A549 (cell line): ENCODE results near the gene AGTPBP1. TPM values are rescaled to one million over a fixed set of nuclear protein-coding genes. Genes with fewer than 3 reads are reported as not detected.

Experiments used
- ATAC-seq, 2 experiments: fragments of 200-7000 bp in 1 of 2; fragments of >200 bp in 1 of 2; cut with Nextera tagmentation in 1 of 2; cut with Tn5 transposase in 1 of 2; 3 replicates each; pipeline versions ENCODE4 v1.8.0 to v1.9.1; 2018 to 2020; ENCODE audit warnings: mild to moderate bottlenecking in 1 of 2, moderate library complexity in 1 of 2
- CTCF ChIA-PET: fragments of 300-600 bp; sonication (Branson Sonifier 250); formaldehyde crosslinking; extraction: SDS; loops from one replicate; lab custom pipeline; 2021; ENCODE audit warnings: antibody characterized with exemption, inconsistent platforms; lab: Yijun Ruan, JAX
- POLR2A ChIA-PET: fragments of 350-600 bp; formaldehyde crosslinking; extraction: SDS; loops from one replicate; lab custom pipeline; 2021; ENCODE audit warnings: antibody characterized with exemption, inconsistent platforms; lab: Yijun Ruan, JAX
- DNase-seq, 2 experiments: peaks; one replicate each; pipeline versions ENCODE4 v3.0.0 to v3.0.0-alpha.2; 2011 to 2016; ENCODE audit warnings: low read depth in 1 of 2, low spot score in 1 of 2
- FAIRE-seq: peaks from 2 replicates; lab custom pipeline; 2011; peaks lifted over from hg19 to GRCh38; lab: Jason Lieb, UNC
- H3K27ac ChIP-seq, 2 experiments: fragments of >200 bp; sonication (Bioruptor Twin); formaldehyde crosslinking; 3 replicates each; pipeline ENCODE4 v1.5.1; 2016 to 2017
- H3K4me1 ChIP-seq: fragments of >200 bp; sonication (Bioruptor Twin); formaldehyde crosslinking; 3 replicates; pipeline ENCODE4 v1.6.1; 2016
- H3K4me2 ChIP-seq: fragments of >200 bp; sonication (Bioruptor Twin); formaldehyde crosslinking; 3 replicates; pipeline ENCODE4 v1.6.1; 2016
- H3K4me3 ChIP-seq: fragments of >200 bp; sonication (Bioruptor Twin); formaldehyde crosslinking; 3 replicates; pipeline ENCODE4 v1.5.1; 2016
- H3K9me3 ChIP-seq: fragments of >200 bp; sonication (Bioruptor Twin); formaldehyde crosslinking; 3 replicates; pipeline ENCODE4 v1.6.1; 2016
- CEBPB ChIP-seq, 2 experiments: fragments of >200 bp in 1 of 2; sonication (Bioruptor Twin) in 1 of 2; formaldehyde crosslinking in 1 of 2; IDR thresholded peaks; 2 replicates each; pipeline ENCODE4 v1.6.1; 2012 to 2016
- CHD2 ChIP-seq: fragments of 150-350 bp; IDR thresholded peaks from 2 replicates; pipeline ENCODE4 v1.6.1; 2014; ENCODE audit warnings: low read length; ENCODE audit not compliant: partially characterized antibody
- CHD4 ChIP-seq: fragments of 200-600 bp; sonication (generic); IDR thresholded peaks from 2 replicates; pipeline ENCODE4 v1.6.1; 2016; ENCODE audit warnings: antibody characterized with exemption, mild to moderate bottlenecking, borderline replicate concordance
- E2F6 ChIP-seq: IDR thresholded peaks from 2 replicates; pipeline ENCODE4 v1.6.1; 2012; ENCODE audit warnings: low read depth, borderline replicate concordance
- EHMT2 ChIP-seq: fragments of 200-600 bp; sonication (generic); IDR thresholded peaks from 2 replicates; pipeline ENCODE4 v1.6.1; 2016; ENCODE audit warnings: antibody characterized with exemption, low read depth, mild to moderate bottlenecking, moderate library complexity
- HES2 ChIP-seq: fragments of >200 bp; sonication (Bioruptor Twin); formaldehyde crosslinking; IDR thresholded peaks from 2 replicates; pipeline ENCODE4 v1.6.1; 2016
- HEYL ChIP-seq: fragments of 250-450 bp; sonication (Bioruptor Pico); IDR thresholded peaks from 2 replicates; pipeline ENCODE4 v1.8.0; 2021; ENCODE audit warnings: mild to moderate bottlenecking, moderate library complexity
- HOXB13 ChIP-seq: fragments of 250-450 bp; sonication (Bioruptor Pico); IDR thresholded peaks from 2 replicates; pipeline ENCODE4 v1.5.0; 2020; ENCODE audit warnings: low read depth, mild to moderate bottlenecking, moderate library complexity
- HOXB5 ChIP-seq: fragments of 250-450 bp; sonication (Bioruptor Pico); IDR thresholded peaks from 2 replicates; pipeline ENCODE4 v1.5.0; 2020; ENCODE audit warnings: mild to moderate bottlenecking, moderate library complexity
- MAFK ChIP-seq: fragments of 450-650 bp; IDR thresholded peaks from 2 replicates; pipeline ENCODE4 v1.6.1; 2014; ENCODE audit not compliant: partially characterized antibody
- NFE2L2 ChIP-seq: fragments of 150-350 bp; conservative IDR thresholded peaks from 2 replicates; pipeline ENCODE4 v1.6.1; 2014; ENCODE audit warnings: low read length
- PHF8 ChIP-seq: fragments of 200-600 bp; sonication (generic); IDR thresholded peaks from 2 replicates; pipeline ENCODE4 v1.6.1; 2016; ENCODE audit warnings: low read depth, mild to moderate bottlenecking, antibody characterized with exemption, moderate library complexity, borderline replicate concordance
- POLR2A ChIP-seq: IDR thresholded peaks from 2 replicates; pipeline ENCODE4 v1.6.1; 2012; ENCODE audit warnings: mild to moderate bottlenecking, low read length
- RFX5 ChIP-seq: fragments of 450-650 bp; IDR thresholded peaks from 2 replicates; pipeline ENCODE4 v1.7.1; 2014; ENCODE audit warnings: antibody characterized with exemption, mild to moderate bottlenecking, moderate library complexity
- TFCP2L1 ChIP-seq: fragments of 250-450 bp; sonication (Bioruptor Pico); IDR thresholded peaks from 2 replicates; pipeline ENCODE4 v1.5.0; 2021; ENCODE audit warnings: mild to moderate bottlenecking
- ZC3H11A ChIP-seq: fragments of 450-650 bp; IDR thresholded peaks from 2 replicates; pipeline ENCODE4 v1.6.1; 2014; ENCODE audit warnings: antibody characterized with exemption, mild to moderate bottlenecking
- ZFP36 ChIP-seq: fragments of 450-650 bp; IDR thresholded peaks from 2 replicates; pipeline ENCODE4 v1.6.1; 2014; ENCODE audit warnings: borderline replicate concordance; ENCODE audit not compliant: partially characterized antibody
- ZNF302 ChIP-seq: fragments of 250-450 bp; sonication (Bioruptor Pico); IDR thresholded peaks from 2 replicates; pipeline ENCODE4 v1.9.0; 2021; ENCODE audit warnings: inconsistent platforms, mild to moderate bottlenecking, moderate library complexity
- ZSCAN20 ChIP-seq: fragments of 250-450 bp; sonication (Bioruptor Pico); IDR thresholded peaks from 2 replicates; pipeline ENCODE4 v1.8.0; 2022; ENCODE audit warnings: mild to moderate bottlenecking, moderate library complexity
- WGBS: methylation state at CpG from one replicate; pipeline ENCODE4 v1.1.6; 2017; ENCODE audit errors: missing lambda C conversion rate; 5-methylcytosine and 5-hydroxymethylcytosine counted together
- polyA plus RNA-seq, 4 experiments: library from polyadenylated mRNA; depleted of rRNA in 3 of 4; stranded (reverse); fragments of >200 nt; fragmentation: RNase III in 1 of 4; extraction: RNeasy Plus Mini Kit Qiagen cat#74134 plus additional on column Dnase treatment in 1 of 4; gene quantifications; 2 replicates in 3 of 4; 3 replicates in 1 of 4; pipeline ENCODE4 v1.2.3, GENCODE V29; 2011 to 2017
- TF ChIP-seq, protein P1 (sequence below): fragments of 250-450 bp; sonication (Bioruptor Pico); IDR thresholded peaks from 2 replicates; pipeline ENCODE4 v1.5.0; 2020; ENCODE audit warnings: low read depth, mild to moderate bottlenecking, moderate library complexity

AGTPBP1 gene
- polyA plus RNA-seq, 2 of the 4 experiments (the other 2 are of a cell fraction) = 8.9 to 18.8 TPM

GRCh38 chr9:85516455-85516854, 225.3 kb downstream of the AGTPBP1 start (continued):
- TF ChIP-seq HES2 (no peak), RFX5 (no peak), PHF8 (no peak)

DNA sequence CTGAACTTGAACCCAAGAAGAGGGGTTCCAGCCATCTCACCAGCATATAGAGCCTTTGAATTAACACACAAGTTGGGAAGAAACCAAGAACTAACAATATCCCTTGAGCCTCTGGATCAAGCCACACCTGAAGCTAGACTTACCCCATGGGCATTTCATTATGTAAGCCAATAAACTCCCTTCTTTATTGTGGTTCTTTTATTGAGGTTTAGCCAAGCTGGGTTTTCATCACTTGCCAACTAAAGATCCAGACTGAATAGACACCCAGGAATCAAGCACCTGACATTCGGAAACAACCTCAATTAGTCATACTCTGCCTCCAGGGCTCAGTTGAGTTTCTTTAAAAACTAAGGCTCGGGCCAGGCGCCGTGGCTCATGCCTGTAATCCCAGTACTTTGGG, 226.7 kb downstream of the AGTPBP1 start:
- no peak for DNase-seq
- H3K4me2 ChIP-seq = no peak overlapping the region
- ChIA-PET POLR2A (no interaction called here), CTCF (interaction anchor here (0.7 to 1.4 kb wide), 3 partner anchors 9 to 13 kb away, joined by 3 to 4 read pairs (median 3); no protein-coding TSS in a partner anchor)
- H3K9me3 ChIP-seq = no peaks in the 10 kb centered on the region
- 54% methylated on average over 4 of the region's 4 CpGs for WGBS
- no peaks in the 10 kb centered on the region for H3K4me1 ChIP-seq
- no peak overlapping the region for H3K4me3 ChIP-seq
- TF ChIP-seq CHD4 (no peak), CHD2 (no peak), E2F6 (no peak), ZC3H11A (no peak), POLR2A (no peak)
- ATAC-seq = no peak
- no peak overlapping the region for H3K27ac ChIP-seq
- no peak for FAIRE-seq

DNA sequence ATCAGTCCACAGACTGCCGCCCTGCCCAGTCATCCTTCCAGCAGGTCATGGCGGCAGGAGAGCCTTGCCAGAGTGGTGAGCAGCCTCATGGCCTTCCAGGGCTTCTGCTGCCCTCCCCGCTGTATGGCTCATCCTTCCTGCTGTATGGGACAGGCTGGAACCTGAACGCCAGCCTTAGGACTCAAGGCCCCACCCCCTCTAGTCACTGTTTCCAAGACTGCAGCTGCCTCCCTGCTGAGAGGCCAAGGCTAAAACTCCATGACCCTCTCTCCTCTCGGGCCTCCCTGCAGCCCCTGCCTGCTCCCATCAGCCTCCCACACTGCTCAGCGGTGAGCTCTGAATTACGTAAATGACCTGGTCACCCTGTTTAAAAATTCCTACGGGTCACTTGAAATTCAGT, 227.5 kb downstream of the AGTPBP1 start:
- 83% methylated on average over 7 of the region's 8 CpGs for WGBS
- Histone ChIP-seq H3K4me1 (no peaks in the 10 kb centered on the region), H3K27ac (no peak overlapping the region), H3K4me3 (no peak overlapping the region), H3K4me2 (no peak overlapping the region), H3K9me3 (no peaks in the 10 kb centered on the region)
- FAIRE-seq = no peak
- ChIA-PET POLR2A (no interaction called here), CTCF (interaction anchor here (1.2 to 1.4 kb wide), 2 partner anchors 12 to 13 kb away, joined by 3 to 4 read pairs; no protein-coding TSS in a partner anchor)
- ATAC-seq = no peak
- DNase-seq = no peak
- no peak for TF ChIP-seq RFX5
- no peak for TF ChIP-seq HOXB5 (CRISPR knock-in tag)

DNA sequence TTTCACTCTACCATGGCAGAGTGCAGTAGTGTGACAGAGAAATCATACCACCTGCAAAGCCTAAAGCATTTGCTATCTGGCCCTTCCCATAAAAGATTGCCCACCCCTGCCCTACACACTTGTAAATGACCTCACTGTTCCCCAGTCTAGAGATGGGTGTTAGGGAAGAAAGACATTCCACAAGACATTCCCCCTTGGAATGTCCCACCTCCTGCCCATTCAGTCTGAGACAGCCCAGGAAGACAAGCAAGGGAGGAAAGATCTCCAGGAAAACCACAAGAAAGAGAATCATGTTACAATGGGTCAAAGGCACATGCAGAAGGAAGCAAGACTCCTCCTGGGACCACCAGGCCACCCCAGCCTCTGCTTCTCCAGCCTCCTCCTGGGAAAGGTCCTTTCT, 230.0 kb downstream of the AGTPBP1 start:
- DNase-seq (no peak), ATAC-seq (no peak), FAIRE-seq (no peak)
- Histone ChIP-seq H3K4me3 (no peak overlapping the region), H3K27ac (no peak overlapping the region), H3K9me3 (no peaks in the 10 kb centered on the region), H3K4me2 (no peak overlapping the region), H3K4me1 (no peaks in the 10 kb centered on the region)
- ChIA-PET CTCF (interaction anchor here (0.6 to 1.0 kb wide), 2 partner anchors 98 to 1106 kb away, joined by 3 to 4 read pairs; no protein-coding TSS in a partner anchor), POLR2A (no interaction called here)
- TF ChIP-seq CEBPB (IDR thresholded peaks at IDR 0.05) (no peak), NFE2L2 (no peak), EHMT2 (no peak), ZFP36 (no peak), HOXB13 (CRISPR knock-in tag) (no peak), TFCP2L1 (CRISPR knock-in tag) (no peak), MAFK (no peak), ZSCAN20 (no peak), ZNF302 (CRISPR knock-in tag) (no peak), HEYL (CRISPR knock-in tag) (no peak)
- TF ChIP-seq, protein P1, sequence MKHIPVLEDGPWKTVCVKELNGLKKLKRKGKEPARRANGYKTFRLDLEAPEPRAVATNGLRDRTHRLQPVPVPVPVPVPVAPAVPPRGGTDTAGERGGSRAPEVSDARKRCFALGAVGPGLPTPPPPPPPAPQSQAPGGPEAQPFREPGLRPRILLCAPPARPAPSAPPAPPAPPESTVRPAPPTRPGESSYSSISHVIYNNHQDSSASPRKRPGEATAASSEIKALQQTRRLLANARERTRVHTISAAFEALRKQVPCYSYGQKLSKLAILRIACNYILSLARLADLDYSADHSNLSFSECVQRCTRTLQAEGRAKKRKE (CRISPR knock-in tag) = no peak
